ENCODE results near the gene PREX1.

- TF ChIP-seq CTCF (IDR thresholded peaks at IDR 0.05) (peak; percentile 42 to 68 (median 61)), POLR2AphosphoS5 (IDR thresholded peaks at IDR 0.05) (no peak), POLR2A (IDR thresholded peaks at IDR 0.05) (no peak)
These were observed 192.0 kb downstream of the PREX1 start for GRCh38 chr20:48635791-48636267.

All from prostate gland (tissue), 2 donors.